OCI-LY7 (cell line): ENCODE data around the gene SMAD5. TPM values are rescaled to one million over a fixed set of nuclear protein-coding genes. Genes with fewer than 3 reads are reported as not detected.

Experiments
- BruUV-seq: library from RNA; stranded (reverse); fragments of 400-500 nt; replicated peaks from 2 replicates; lab custom pipeline; 2021; lab: Mats Ljungman, UMichigan
- CTCF ChIA-PET: fragments of 300-600 bp; sonication (Branson Sonifier 250); formaldehyde crosslinking; loops from one replicate; lab custom pipeline; 2022; ENCODE audit warnings: antibody characterized with exemption; ENCODE audit not compliant: unreplicated experiment; lab: Charles Lee
- POLR2A ChIA-PET: fragments of 300-600 bp; sonication (Branson Sonifier 250); formaldehyde crosslinking; loops from one replicate; lab custom pipeline; 2022; ENCODE audit warnings: antibody characterized with exemption; lab: Charles Lee
- DNase-seq: peaks from one replicate; pipeline ENCODE4 v3.0.0-alpha.2; 2015; ENCODE audit warnings: low spot score
- H2AFZ ChIP-seq: fragments of 200-600 bp; sonication (generic), shearing (Covaris generic); 2 replicates; pipeline ENCODE4 v1.6.1; 2014; ENCODE audit warnings: mild to moderate bottlenecking, antibody characterized with exemption, low read length, moderate library complexity
- H3K27ac ChIP-seq: fragments of 200-600 bp; sonication (generic); 2 replicates; pipeline ENCODE4 v1.5.1; 2014; ENCODE audit warnings: mixed run types, low read depth, mild to moderate bottlenecking, moderate library complexity, low read length, inconsistent platforms; ENCODE audit not compliant: poor library complexity, severe bottlenecking
- H3K36me3 ChIP-seq: fragments of 200-600 bp; sonication (generic); 2 replicates; pipeline ENCODE4 v1.6.1; 2014; ENCODE audit warnings: mild to moderate bottlenecking, antibody characterized with exemption, low read length, moderate library complexity, mixed read lengths; ENCODE audit not compliant: insufficient read depth
- H3K4me1 ChIP-seq: fragments of 200-600 bp; sonication (generic); 2 replicates; pipeline ENCODE4 v1.5.1; 2014; ENCODE audit warnings: mild to moderate bottlenecking, low read length; ENCODE audit not compliant: insufficient read depth, poor library complexity, severe bottlenecking
- H3K4me2 ChIP-seq: fragments of 200-600 bp; sonication (generic); 2 replicates; pipeline ENCODE4 v1.6.1; 2014; ENCODE audit warnings: mild to moderate bottlenecking, low read length
- H3K4me3 ChIP-seq: fragments of 200-600 bp; sonication (generic); 2 replicates; pipeline ENCODE4 v1.5.1; 2014; ENCODE audit warnings: mild to moderate bottlenecking, low read depth, low read length; ENCODE audit not compliant: poor library complexity, severe bottlenecking
- H3K79me2 ChIP-seq: fragments of 200-600 bp; sonication (generic); 2 replicates; pipeline ENCODE4 v1.6.1; 2016; ENCODE audit warnings: low read depth, mild to moderate bottlenecking, low read length, moderate library complexity, mixed read lengths; ENCODE audit not compliant: insufficient read depth
- H3K9me2 ChIP-seq: fragments of 200-600 bp; sonication (generic); 2 replicates; pipeline ENCODE4 v1.6.1; 2016; ENCODE audit warnings: mild to moderate bottlenecking, low read length, mixed read lengths; ENCODE audit not compliant: insufficient read depth
- H3K9me3 ChIP-seq: fragments of 200-600 bp; sonication (generic); 2 replicates; pipeline ENCODE4 v1.6.1; 2014; ENCODE audit warnings: mild to moderate bottlenecking, mixed run types, low read length, mixed read lengths
- H4K20me1 ChIP-seq: fragments of 200-600 bp; sonication (generic); 2 replicates; pipeline ENCODE4 v1.6.1; 2014; ENCODE audit warnings: mild to moderate bottlenecking, antibody characterized with exemption, low read length, moderate library complexity, mixed read lengths; ENCODE audit not compliant: insufficient read depth
- CTCF ChIP-seq: fragments of 200-600 bp; sonication (generic); conservative IDR thresholded peaks from 2 replicates; pipeline ENCODE4 v1.5.1; 2014; ENCODE audit warnings: mild to moderate bottlenecking, antibody characterized with exemption, low read length, moderate library complexity, mixed read lengths
- EZH2phosphoT487 ChIP-seq: fragments of 200-600 bp; sonication (generic); IDR thresholded peaks from 2 replicates; pipeline ENCODE4 v1.6.1; 2018; ENCODE audit warnings: low read depth, borderline replicate concordance, mild to moderate bottlenecking, mixed run types, antibody characterized with exemption, low read length, moderate library complexity, mixed read lengths
- intact Hi-C: fragments of 100-400 bp; cut with micrococcal nuclease; formaldehyde crosslinking; loops from one replicate; pipeline ENCODE4 v1.10.0; 2022; ENCODE audit not compliant: unreplicated experiment
- total RNA-seq, 2 experiments: library from RNA; depleted of rRNA in 1 of 2; stranded (reverse); fragments of >200 nt in 1 of 2; shearing (Covaris generic) in 1 of 2; gene quantifications; 2 replicates each; pipeline ENCODE4 v1.2.3, GENCODE V29; 2014 to 2022

The SMAD5 gene
- total RNA-seq, 2 experiments from 2014 or later, result 32.9 to 94.5 TPM

- POLR2A ChIA-PET, result no interaction called here
- no peak for DNase-seq
- CTCF ChIA-PET, result no interaction called here
Observed at GRCh38 chr5:136188859-136189258, 56.2 kb downstream of the SMAD5 start.

DNA sequence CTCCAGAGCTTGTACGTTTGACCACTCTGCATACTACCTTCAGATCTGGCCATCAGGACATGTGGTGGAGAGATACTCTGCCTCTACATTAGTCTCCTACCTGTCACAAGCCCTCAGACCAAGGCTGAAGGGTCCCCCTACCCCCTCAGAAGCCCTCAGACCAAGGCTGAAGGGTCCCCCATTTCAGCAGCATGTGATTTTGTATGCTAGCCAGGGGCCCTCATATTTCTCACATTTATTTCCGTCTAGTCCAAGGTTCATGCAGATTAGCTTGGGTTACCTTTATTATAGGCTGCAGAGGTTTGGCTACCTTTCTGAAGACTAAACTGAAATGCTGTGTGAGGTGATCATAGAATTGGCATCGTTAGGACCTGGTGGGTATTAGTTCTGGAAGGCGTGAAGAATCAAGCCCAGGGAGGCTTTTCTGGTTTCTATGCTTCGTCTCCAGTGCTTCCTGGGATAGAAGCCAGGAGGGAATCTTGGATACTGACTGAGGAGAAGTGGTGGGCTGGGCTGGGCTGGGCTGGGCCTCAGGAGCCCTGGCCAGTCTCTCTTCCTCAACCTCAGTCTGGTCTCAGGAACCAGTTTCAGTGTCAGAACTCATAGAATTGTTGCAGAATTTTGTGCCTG, 57.6 kb downstream of the SMAD5 start:
- H2AFZ ChIP-seq, result no peak overlapping the region
- ChIA-PET CTCF (no interaction called here), POLR2A (interaction anchor here (0.8 kb wide), 1 partner anchor 12 kb away, joined by 3 read pairs; no protein-coding TSS in a partner anchor)
- H3K27ac ChIP-seq, result no peak overlapping the region
- no peaks in the 10 kb centered on the region for H3K79me2 ChIP-seq
- no peaks in the 10 kb centered on the region for H4K20me1 ChIP-seq
- no TSS peak for BruUV-seq
- H3K4me1 ChIP-seq, result no peaks in the 10 kb centered on the region
- TF ChIP-seq EZH2phosphoT487, result no peak
- no peak for TF ChIP-seq CTCF
- H3K4me2 ChIP-seq, result no peak overlapping the region
- intact Hi-C loops, result no loop called here
- H3K9me2 ChIP-seq, result no peaks in the 10 kb centered on the region
- H3K36me3 ChIP-seq, result peaks cover 31% of the 10 kb centered on the region
- H3K9me3 ChIP-seq, result no peaks in the 10 kb centered on the region
- no peak overlapping the region for H3K4me3 ChIP-seq
- DNase-seq, result no peak

More at GRCh38 chr5:136188859-136189258, 56.2 kb downstream of the SMAD5 start:
- no peaks in the 10 kb centered on the region for H3K4me1 ChIP-seq
- H3K36me3 ChIP-seq, result peaks cover 33% of the 10 kb centered on the region
- H3K27ac ChIP-seq, result no peak overlapping the region
- no peaks in the 10 kb centered on the region for H4K20me1 ChIP-seq
- H3K9me2 ChIP-seq, result no peaks in the 10 kb centered on the region
- no peaks in the 10 kb centered on the region for H3K9me3 ChIP-seq
- no peak overlapping the region for H2AFZ ChIP-seq
- no peaks in the 10 kb centered on the region for H3K79me2 ChIP-seq
- BruUV-seq, result no TSS peak
- intact Hi-C loops, result no loop called here
- TF ChIP-seq CTCF, result no peak
- TF ChIP-seq EZH2phosphoT487, result no peak
- no peak overlapping the region for H3K4me2 ChIP-seq
- H3K4me3 ChIP-seq, result no peak overlapping the region

GRCh38 chr5:136190904-136191303, 58.3 kb downstream of the SMAD5 start:
- Histone ChIP-seq H2AFZ (no peak overlapping the region), H3K4me1 (no peaks in the 10 kb centered on the region), H3K27ac (no peak overlapping the region), H3K9me2 (no peaks in the 10 kb centered on the region), H3K4me3 (no peak overlapping the region), H3K36me3 (peaks cover 31% of the 10 kb centered on the region), H3K79me2 (no peaks in the 10 kb centered on the region), H3K4me2 (no peak overlapping the region), H4K20me1 (no peaks in the 10 kb centered on the region), H3K9me3 (no peaks in the 10 kb centered on the region)
- no TSS peak for BruUV-seq
- intact Hi-C loops, result no loop called here
- TF ChIP-seq EZH2phosphoT487 (no peak), CTCF (no peak)
- no peak for DNase-seq
- ChIA-PET POLR2A (no interaction called here), CTCF (no interaction called here)
